Ovary (tissue), 9 donors: ENCODE data around the gene ARHGAP10. TPM values are rescaled to one million over a fixed set of nuclear protein-coding genes. Genes with fewer than 3 reads are reported as not detected.

Source experiments
- DNase-seq, 5 donors: peaks; one replicate each; pipeline ENCODE4 v3.0.0-alpha.2; 2019 to 2020
- H3K27ac ChIP-seq, 2 donors: fragments of 200-600 bp; one replicate each; pipeline versions ENCODE4 v1.5.1 to v1.8.0; 2019 to 2022
- H3K27me3 ChIP-seq: fragments of 200-600 bp; one replicate; pipeline ENCODE4 v1.8.0; 2022
- H3K36me3 ChIP-seq: fragments of 200-600 bp; sonication (generic); one replicate; pipeline ENCODE4 v1.5.1; 2019
- H3K4me1 ChIP-seq: one replicate; pipeline ENCODE4 v1.8.1; 2013; ENCODE audit warnings: mild to moderate bottlenecking, moderate library complexity; ENCODE audit not compliant: insufficient read depth
- H3K4me3 ChIP-seq: fragments of 200-600 bp; sonication (generic); one replicate; pipeline ENCODE4 v1.5.1; 2017
- H3K9me3 ChIP-seq, 2 donors: fragments of 200-600 bp in 1 of 2; sonication (generic) in 1 of 2; one replicate each; pipeline versions ENCODE4 v1.5.1 to v1.8.1; 2013 to 2019; ENCODE audit warnings: mild to moderate bottlenecking in 1 of 2, moderate library complexity in 1 of 2
- CTCF ChIP-seq, 3 donors: fragments of 450-650 bp in 2 of 3; fragments of 200-600 bp in 1 of 3; IDR thresholded peaks; one replicate each; pipeline versions ENCODE4 v1.5.1 to v1.8.0; 2016 to 2022; ENCODE audit warnings: antibody characterized with exemption in 3 of 3, mild to moderate bottlenecking in 1 of 3
- EP300 ChIP-seq: sonication (generic); formaldehyde crosslinking; IDR thresholded peaks from one replicate; pipeline ENCODE4 v1.6.1; 2017; ENCODE audit warnings: antibody characterized with exemption
- POLR2A ChIP-seq: fragments of 450-650 bp; IDR thresholded peaks from one replicate; pipeline ENCODE4 v1.6.1; 2017; ENCODE audit warnings: antibody characterized with exemption, mild to moderate bottlenecking, moderate library complexity
- WGBS, 3 donors: extraction: QIAGEN DNeasy Blood & Tissue Kit in 1 of 3; methylation state at CpG; one replicate each; pipeline versions ENCODE4 v1.1.5 to v1.1.7; 2013 to 2017; 5-methylcytosine and 5-hydroxymethylcytosine counted together
- intact Hi-C, 4 donors: fragments of 100-400 bp; cut with DNase I; formaldehyde crosslinking; loops; one replicate each; pipeline versions ENCODE4 v1.11.0 to v1.15.1; 2022 to 2023
- polyA plus RNA-seq, 2 donors: library from polyadenylated mRNA; stranded (reverse); fragments of 200-250 nt in 1 of 2; fragments of 350-450 nt in 1 of 2; fragmentation: Illumina TruSeq in 1 of 2; extraction: RNeasy Lipid Tissue Mini Kit (QIAGEN cat#74804) in 1 of 2; gene quantifications; one replicate each; pipeline ENCODE4 v1.2.3, GENCODE V29; 2013 to 2014
- total RNA-seq, 7 donors: library from RNA; depleted of rRNA in 2 of 7; stranded (reverse); fragments of >200 nt in 2 of 7; fragmentation: NEBNext Ultra II Directional in 3 of 7; extraction: Animal tissue kit (Norgen Biotek cat#: 25700) in 3 of 7; gene quantifications; one replicate each; pipeline versions ENCODE4 v1.1.0 to v1.2.4, GENCODE V29; 2016 to 2023
- donor health status: DM: no; HTN: no; CAD: no; lungs with moderate emphysema.
- donor health status: DM: no; HTN: no; CAD: no.
- donor health status: Bipolar disorder and iron deficiency.
- donor health status: DM: yes; HTN: yes; CAD: no.
- donor health status: DM: no; HTN: no; CAD: no.
- donor health status: DM: yes; HTN: yes; CAD: no.

ARHGAP10 gene
- total and polyA plus RNA-seq, 9 donors = 37.1 to 76.7 (median 63.8) TPM

DNA sequence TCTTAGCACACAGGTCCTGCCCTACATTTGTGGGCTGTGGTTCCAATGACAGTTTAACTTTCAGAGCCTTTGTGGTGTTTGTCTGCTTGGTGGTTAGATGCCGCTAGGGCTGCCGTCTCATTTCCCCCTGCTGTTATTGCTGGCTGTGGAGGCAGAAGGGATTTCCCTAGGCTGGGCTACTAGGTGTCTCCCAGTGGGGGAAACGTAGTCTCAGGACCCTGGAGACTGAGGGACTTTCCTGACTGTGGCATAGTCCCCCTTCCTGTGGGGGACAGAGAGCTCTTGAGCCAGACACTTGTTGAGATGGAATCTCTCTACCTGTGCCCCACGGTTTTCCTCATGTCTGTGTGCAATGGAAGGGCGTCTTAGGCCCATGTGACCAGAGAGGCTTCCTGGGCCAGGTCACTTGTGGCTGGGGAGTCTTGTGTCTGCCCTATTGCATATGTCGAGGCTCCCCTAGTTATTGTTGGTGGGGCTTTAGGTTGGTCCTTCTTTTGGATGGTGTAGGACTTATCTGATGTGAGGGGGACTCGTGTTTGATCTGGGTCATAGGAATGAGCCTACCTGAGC is 68.2 kb downstream of the ARHGAP10 start:
- no peaks in the 10 kb centered on the region for H3K27me3 ChIP-seq
- H3K27ac ChIP-seq = no peak overlapping the region
- intact Hi-C loops = no loop called here
- no peak overlapping the region for H3K4me3 ChIP-seq
- H3K4me1 ChIP-seq = peaks cover 3% of the 10 kb centered on the region
- H3K36me3 ChIP-seq = no peaks in the 10 kb centered on the region
- WGBS, 3 donors = 89 to 92% (median 89%) methylated on average over 7 of the region's 7 CpGs
- TF ChIP-seq CTCF (IDR thresholded peaks at IDR 0.05) (no peak), EP300 (no peak), POLR2A (no peak)
- DNase-seq = no peak
- no peaks in the 10 kb centered on the region for H3K9me3 ChIP-seq

- intact Hi-C loops = no loop called here
- TF ChIP-seq POLR2A = no peak
- no peak for TF ChIP-seq EP300
- TF ChIP-seq CTCF (IDR thresholded peaks at IDR 0.05) = no peak
- H3K36me3 ChIP-seq = no peaks in the 10 kb centered on the region
- 87 to 92% (median 90%) methylated on average over 4 of the region's 4 CpGs for WGBS, 3 donors
- H3K4me1 ChIP-seq = peaks cover 3% of the 10 kb centered on the region
- no peaks in the 10 kb centered on the region for H3K9me3 ChIP-seq
- no peak overlapping the region for H3K27ac ChIP-seq
- no peak overlapping the region for H3K4me3 ChIP-seq
- no peak for DNase-seq
- H3K27me3 ChIP-seq = no peaks in the 10 kb centered on the region
Measured at GRCh38 chr4:147801820-147802219, 69.9 kb downstream of the ARHGAP10 start.

- Histone ChIP-seq H3K36me3 (no peaks in the 10 kb centered on the region), H3K27ac (no peak overlapping the region), H3K9me3 (no peaks in the 10 kb centered on the region), H3K4me1 (peaks cover 3% of the 10 kb centered on the region), H3K4me3 (no peak overlapping the region), H3K27me3 (no peaks in the 10 kb centered on the region)
- WGBS, 3 donors = 88 to 95% (median 93%) methylated on average over 2 of the region's 2 CpGs
- no peak for TF ChIP-seq POLR2A
- TF ChIP-seq CTCF (IDR thresholded peaks at IDR 0.05) = no peak
- TF ChIP-seq EP300 = no peak
- no peak for DNase-seq
- intact Hi-C loops = no loop called here
Measured at GRCh38 chr4:147802346-147802745, 70.5 kb downstream of the ARHGAP10 start.

GRCh38 chr4:147805946-147806345 is 74.1 kb downstream of the ARHGAP10 start:
- Histone ChIP-seq H3K36me3 (no peaks in the 10 kb centered on the region), H3K27me3 (no peaks in the 10 kb centered on the region), H3K4me1 (peaks cover 10% of the 10 kb centered on the region), H3K9me3 (no peaks in the 10 kb centered on the region), H3K27ac (no peak overlapping the region), H3K4me3 (no peak overlapping the region)
- WGBS, 3 donors = 96 to 97% (median 96%) methylated on average over 4 of the region's 4 CpGs
- no peak for DNase-seq
- intact Hi-C loops = no loop called here
- TF ChIP-seq POLR2A (no peak), CTCF (IDR thresholded peaks at IDR 0.05) (no peak), EP300 (no peak)
